ENCODE data around the gene TBC1D5. TPM values are rescaled to one million over a fixed set of nuclear protein-coding genes. Genes with fewer than 3 reads are reported as not detected.

Gene TBC1D5
- total RNA-seq, 3 donors from 2014 or later, result 33.1 to 56.1 (median 44.1) TPM

- no peaks in the 10 kb centered on the region for H3K9me3 ChIP-seq
- no peak for ATAC-seq
- H3K4me1 ChIP-seq (ENCODE audit: low read depth), result no peaks in the 10 kb centered on the region
- DNase-seq, result no peak
- intact Hi-C loops (cut with DNase I, micrococcal nuclease), result no loop called here
- no peaks in the 10 kb centered on the region for H3K36me3 ChIP-seq (ENCODE audit: low read depth)
- TF ChIP-seq CTCF (IDR thresholded peaks at IDR 0.05), result no peak
- no peak overlapping the region for H3K4me3 ChIP-seq
Observed at GRCh38 chr3:17181413-17181907, 561.0 kb downstream of the TBC1D5 start.

GRCh38 chr3:17179381-17180205, 562.8 kb downstream of the TBC1D5 start:
- TF ChIP-seq CTCF (IDR thresholded peaks at IDR 0.05), result no peak
- Histone ChIP-seq H3K36me3 (ENCODE audit: low read depth) (no peaks in the 10 kb centered on the region), H3K4me1 (ENCODE audit: low read depth) (no peaks in the 10 kb centered on the region), H3K4me3 (no peak overlapping the region), H3K9me3 (no peaks in the 10 kb centered on the region)
- intact Hi-C loops (cut with DNase I, micrococcal nuclease), result no loop called here
- DNase-seq, result no peak
- no peak for ATAC-seq

- no peaks in the 10 kb centered on the region for H3K4me1 ChIP-seq (ENCODE audit: low read depth)
- H3K36me3 ChIP-seq (ENCODE audit: low read depth), result no peaks in the 10 kb centered on the region
- ATAC-seq (no peak), DNase-seq (no peak)
- H3K9me3 ChIP-seq, result no peaks in the 10 kb centered on the region
- intact Hi-C loops (cut with DNase I, micrococcal nuclease), result no loop called here
- no peak overlapping the region for H3K4me3 ChIP-seq
- no peak for TF ChIP-seq CTCF (IDR thresholded peaks at IDR 0.05)
Observed at GRCh38 chr3:17176757-17177156, 565.7 kb downstream of the TBC1D5 start.

- no peaks in the 10 kb centered on the region for H3K36me3 ChIP-seq (ENCODE audit: low read depth)
- H3K9me3 ChIP-seq, result no peaks in the 10 kb centered on the region
- no peak for TF ChIP-seq CTCF (IDR thresholded peaks at IDR 0.05)
- H3K4me1 ChIP-seq (ENCODE audit: low read depth), result no peaks in the 10 kb centered on the region
- no peak for DNase-seq
- intact Hi-C loops (cut with DNase I, micrococcal nuclease), result no loop called here
- no peak overlapping the region for H3K4me3 ChIP-seq
- no peak for ATAC-seq
Observed at GRCh38 chr3:17175187-17175807, 567.1 kb downstream of the TBC1D5 start.

- no peak for DNase-seq
- TF ChIP-seq CTCF (IDR thresholded peaks at IDR 0.05), result no peak
- intact Hi-C loops (cut with DNase I, micrococcal nuclease), result no loop called here
- Histone ChIP-seq H3K36me3 (ENCODE audit: low read depth) (no peaks in the 10 kb centered on the region), H3K4me1 (ENCODE audit: low read depth) (no peaks in the 10 kb centered on the region), H3K4me3 (no peak overlapping the region), H3K9me3 (no peaks in the 10 kb centered on the region)
- no peak for ATAC-seq
Observed at GRCh38 chr3:17166369-17166768, 576.1 kb downstream of the TBC1D5 start.

Measured in mucosa of descending colon (tissue), 3 donors.